ENCODE measurements around the gene MZB1.
"Not testable (repeated sequence)": the region's sequence is repeated elsewhere in the genome, so short reads cannot be mapped to it uniquely, and the experiment has no call there.

The MZB1 gene

DNA sequence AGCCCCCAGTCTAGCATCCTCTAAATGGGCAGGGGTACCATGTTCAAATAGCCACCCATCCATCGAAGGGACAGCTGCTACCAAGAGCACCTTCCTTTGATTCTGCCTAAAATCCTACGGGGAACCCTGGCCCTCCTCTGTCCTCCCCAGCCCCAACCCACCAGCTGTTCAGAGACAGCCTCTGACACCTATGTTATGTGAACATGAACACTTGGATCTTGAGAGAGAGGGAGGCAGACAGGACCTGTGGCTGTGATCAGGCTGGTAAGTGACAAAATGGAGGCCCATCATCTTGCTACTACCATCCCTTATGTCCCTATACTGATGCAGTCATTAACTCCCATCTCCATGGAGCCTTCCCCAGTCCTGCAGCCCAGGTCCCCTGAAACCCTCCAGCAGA is 14.8 kb downstream of the MZB1 start:
- DNase-seq (no peak), ATAC-seq (no peak)

DNA sequence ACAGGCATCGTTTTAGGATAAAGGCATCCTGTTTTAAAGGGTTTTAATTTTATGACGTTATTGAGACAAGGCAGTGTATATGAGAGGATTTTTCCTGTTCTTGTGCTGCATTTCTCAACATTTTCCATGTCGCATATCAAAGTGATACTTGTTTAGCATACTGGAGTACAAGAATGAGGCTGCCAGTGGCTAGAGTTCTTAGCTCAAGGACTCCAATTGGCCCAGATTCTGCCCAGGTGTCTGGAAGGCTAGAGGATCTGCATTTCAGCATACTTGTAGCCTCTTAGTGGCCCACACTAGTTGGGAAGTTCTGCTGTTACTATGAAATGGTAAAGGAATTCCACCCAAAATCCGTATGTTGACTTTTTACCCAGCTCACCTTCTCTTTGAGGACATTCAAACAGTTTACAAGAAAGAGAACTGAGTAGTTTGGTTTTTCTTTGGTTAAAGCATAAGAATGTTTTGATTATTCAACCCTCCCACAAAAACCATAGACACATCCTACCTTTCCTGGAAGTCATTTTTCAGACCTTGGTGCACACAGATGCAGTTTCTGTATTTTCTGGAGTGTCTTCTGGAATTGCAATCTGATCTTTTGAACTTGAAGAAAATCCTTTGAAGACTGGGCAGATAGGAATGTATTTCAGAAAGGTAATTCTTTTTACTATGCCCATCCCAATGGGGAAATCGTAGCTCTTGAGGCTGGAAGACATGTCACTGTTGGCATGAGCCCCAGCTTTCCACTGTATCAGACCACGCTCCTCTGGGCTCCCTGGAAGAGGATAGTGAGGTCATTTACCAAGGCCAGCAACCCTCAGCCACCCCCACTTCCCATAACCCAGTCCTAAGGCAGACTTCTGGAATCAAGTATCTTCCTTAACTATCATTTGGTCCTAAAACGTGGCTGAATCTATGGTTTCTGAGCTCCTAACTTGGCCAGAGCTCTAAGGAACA is 18.0 kb downstream of the MZB1 start:
- ATAC-seq (no peak), DNase-seq (no peak)

DNA sequence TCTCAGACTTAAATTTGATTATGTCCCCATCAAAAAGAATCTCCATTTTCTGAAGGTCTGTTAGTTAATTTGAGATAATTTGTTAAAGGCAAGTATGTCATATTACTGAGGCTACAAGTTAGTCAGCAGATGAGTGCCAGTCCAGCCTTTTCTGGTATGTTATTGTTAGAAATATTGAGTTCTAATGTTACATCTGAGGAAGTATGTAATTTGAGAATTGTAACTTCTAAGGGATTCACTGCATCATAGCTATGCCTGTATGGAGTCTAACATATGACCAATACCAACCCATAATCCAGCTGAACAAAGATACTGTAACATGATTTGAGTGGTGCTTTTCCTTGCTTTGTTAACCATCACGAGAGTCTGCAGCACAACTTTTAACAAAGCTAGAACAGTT is 20.5 kb downstream of the MZB1 start:
- DNase-seq = no peak
- no peak for ATAC-seq

- ATAC-seq (no peak), DNase-seq (no peak)
Observed at GRCh38 chr5:139368613-139369012, 21.1 kb downstream of the MZB1 start.

DNA sequence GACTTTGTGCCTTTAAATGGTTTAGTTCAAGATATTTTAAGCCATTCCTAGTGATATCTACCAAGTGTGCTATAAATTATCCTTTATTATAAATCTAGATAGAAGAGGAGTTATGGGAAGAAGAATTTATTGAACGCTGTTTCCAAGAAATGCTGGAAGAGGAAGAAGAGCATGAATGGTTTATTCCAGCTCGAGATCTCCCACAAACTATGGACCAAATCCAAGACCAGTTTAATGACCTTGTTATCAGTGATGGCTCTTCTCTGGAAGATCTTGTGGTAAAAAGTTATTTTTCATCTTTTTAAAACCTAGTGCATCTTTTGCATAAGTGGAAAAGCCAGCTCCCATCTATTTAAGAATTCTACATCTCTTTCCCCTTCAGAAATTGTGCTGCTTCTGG is 25.2 kb downstream of the MZB1 start:
- no peak for ATAC-seq

DNA sequence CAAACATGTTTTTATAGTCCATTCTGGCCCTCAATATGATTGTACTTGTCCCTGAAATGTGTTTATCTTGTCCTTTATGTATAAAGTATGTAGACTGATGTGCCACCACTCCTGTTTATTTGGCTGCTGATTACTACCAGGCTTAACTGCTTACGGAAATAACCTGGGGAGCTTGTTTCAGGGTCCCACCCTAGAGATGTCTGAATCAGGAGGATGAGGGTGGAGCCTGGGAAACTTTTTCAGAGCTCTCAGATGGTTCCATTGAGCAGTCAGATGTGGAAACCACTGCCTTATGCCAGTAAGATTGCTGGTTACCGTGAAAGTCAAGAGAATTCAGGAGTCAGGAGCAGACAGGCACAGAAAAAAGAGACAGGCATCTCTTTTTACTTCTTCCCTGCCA is 25.8 kb downstream of the MZB1 start:
- ATAC-seq = peak; percentile 43

More for the DNA sequence above, 25.2 kb downstream of the MZB1 start:
- DNase-seq = no peak

GRCh38 chr5:139361835-139362429 is 27.8 kb downstream of the MZB1 start:
- ATAC-seq (no peak), DNase-seq (no peak)

More for the DNA sequence above, 25.8 kb downstream of the MZB1 start:
- no peak for DNase-seq

GRCh38 chr5:139360384-139360783 is 29.3 kb downstream of the MZB1 start:
- DNase-seq (no peak), ATAC-seq (no peak)

DNA sequence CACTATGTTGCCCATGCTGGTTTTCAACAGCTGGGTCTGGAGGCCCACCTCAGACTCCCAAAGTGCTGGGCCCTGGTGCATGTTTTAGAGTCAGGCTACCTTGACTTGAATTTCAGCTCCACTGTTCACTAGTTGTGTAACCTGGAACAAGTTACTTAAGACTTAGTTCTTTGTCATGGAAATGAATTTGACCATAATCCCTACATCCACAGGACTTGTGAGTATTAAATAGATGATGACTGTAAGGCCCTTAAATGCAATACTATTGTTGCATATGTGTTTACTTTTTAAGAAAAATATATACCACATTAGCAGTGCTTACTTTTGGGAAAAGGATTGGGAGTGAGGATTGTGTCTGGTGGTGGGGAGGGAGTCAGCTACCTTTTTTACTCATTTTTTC is 31.6 kb downstream of the MZB1 start:
- DNase-seq = no peak
- no peak for ATAC-seq

- DNase-seq, ATAC-seq: not testable (repeated sequence)
Observed at GRCh38 chr5:139355900-139356299, 33.8 kb downstream of the MZB1 start.

DNA sequence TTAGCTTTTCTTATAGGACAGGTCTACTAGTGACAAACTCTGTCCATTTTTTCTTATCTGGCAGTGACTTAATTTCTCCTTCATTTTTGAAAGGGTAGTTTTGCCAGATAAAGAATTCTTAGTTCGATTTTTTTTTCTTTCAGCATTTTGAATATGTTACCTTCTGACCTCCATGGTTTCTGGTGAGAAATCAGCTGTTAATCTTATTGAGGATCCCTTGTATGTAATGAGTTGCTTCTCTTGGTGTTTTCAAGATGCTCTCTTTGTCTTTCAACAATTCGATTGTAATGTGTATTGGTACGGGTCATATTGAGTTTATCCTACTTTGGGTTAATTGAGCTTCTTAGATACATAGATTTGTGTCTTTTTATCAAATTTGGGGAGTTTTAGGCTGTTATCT is 35.5 kb downstream of the MZB1 start:
- DNase-seq (no peak), ATAC-seq (no peak)

- DNase-seq, ATAC-seq: not testable (repeated sequence)
Observed at GRCh38 chr5:139347863-139348262, 41.9 kb downstream of the MZB1 start.

- not testable (repeated sequence) for DNase-seq, ATAC-seq
Observed at GRCh38 chr5:139345442-139345841, 44.3 kb downstream of the MZB1 start.

DNA sequence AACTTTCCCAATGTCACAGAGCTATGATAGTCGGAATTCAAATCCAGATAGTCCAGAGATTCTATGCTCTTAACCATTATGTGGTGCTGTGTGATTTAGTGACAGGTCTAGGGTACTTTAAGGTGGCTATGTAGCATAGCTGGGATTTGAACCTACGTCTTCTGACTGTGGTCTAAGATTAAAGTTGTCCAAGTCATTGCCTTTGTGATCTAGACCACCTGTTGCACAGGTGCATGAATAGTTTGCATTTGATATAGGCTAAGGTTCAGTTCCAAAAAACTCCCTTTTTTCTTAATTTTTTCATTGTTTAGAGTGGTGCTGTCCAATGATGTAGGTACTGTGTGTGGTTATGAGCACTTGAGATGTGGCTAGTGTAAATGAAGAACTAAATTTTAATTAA is 45.5 kb downstream of the MZB1 start:
- ATAC-seq = no peak
- no peak for DNase-seq

GRCh38 chr5:139343476-139343875 is 46.2 kb downstream of the MZB1 start:
- no peak for ATAC-seq
- DNase-seq = no peak

GRCh38 chr5:139342423-139342723 is 47.3 kb downstream of the MZB1 start:
- peak; percentile 70 for ATAC-seq
- no peak for DNase-seq

GRCh38 chr5:139341689-139342422 is 47.9 kb downstream of the MZB1 start, which contains the start of gene PAIP2:
TSS of gene PAIP2 (plus strand) at chr5:139341854. CDS start at chr5:139363785, 21,931 bp downstream.
- peak; percentile 95 for ATAC-seq
- DNase-seq = peak; percentile 98

DNA sequence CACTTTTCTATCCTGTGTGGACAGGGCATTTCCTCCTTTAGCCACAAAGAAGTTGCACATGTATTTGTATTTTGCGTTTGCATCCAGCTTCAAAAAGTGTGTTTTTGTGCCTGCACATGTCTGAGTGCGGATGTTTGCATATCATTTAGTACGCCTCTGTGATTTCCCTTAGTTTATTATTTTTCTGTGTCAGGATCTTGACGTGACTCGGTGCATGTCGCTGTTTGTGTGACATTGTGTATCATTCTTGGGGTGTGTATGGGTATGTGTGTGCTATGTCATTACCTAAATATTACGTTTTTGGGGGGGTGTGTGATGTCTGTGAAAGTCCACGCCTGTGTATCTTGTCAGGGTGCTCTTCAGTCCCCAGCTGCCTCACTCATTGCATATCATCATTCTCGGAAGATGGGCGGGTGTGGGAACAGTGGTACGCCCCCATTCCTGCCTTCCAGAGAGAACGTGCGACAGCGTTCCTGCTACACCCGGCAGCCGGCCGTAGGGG is 48.5 kb downstream of the MZB1 start:
- ATAC-seq = no peak

GRCh38 chr5:139340051-139340450 is 49.7 kb downstream of the MZB1 start:
- DNase-seq (no peak), ATAC-seq (no peak)

More for the DNA sequence above, 48.5 kb downstream of the MZB1 start:
- no peak for DNase-seq
